Astrocyte of the cerebellum (primary cell): ENCODE data around the gene PCOLCE2.

Experiments
- DNase-seq: peaks from one replicate; pipeline ENCODE4 v3.0.0-alpha.2; 2011; ENCODE audit warnings: low read depth
- H3K4me3 ChIP-seq: 2 replicates; pipeline ENCODE4 v1.5.1; 2011; ENCODE audit warnings: mild to moderate bottlenecking, low read depth, low read length, moderate library complexity
- CTCF ChIP-seq: IDR thresholded peaks from 2 replicates; pipeline ENCODE4 v1.5.1; 2012; ENCODE audit warnings: low read length, low read depth, moderate library complexity, mild to moderate bottlenecking; ENCODE audit errors: missing control alignments
- in situ Hi-C: cut with HindIII; loops from 2 replicates; pipeline ENCODE4 v1.10.0; 2017; ENCODE audit warnings: low sequenced_read_pairs

PCOLCE2 gene

GRCh38 chr3:142904639-142905436 is 16.0 kb upstream of the PCOLCE2 start:
- no peak for DNase-seq
- in situ Hi-C loops: no loop called here
- no peak overlapping the region for H3K4me3 ChIP-seq
- TF ChIP-seq CTCF: peak; percentile 5

DNA sequence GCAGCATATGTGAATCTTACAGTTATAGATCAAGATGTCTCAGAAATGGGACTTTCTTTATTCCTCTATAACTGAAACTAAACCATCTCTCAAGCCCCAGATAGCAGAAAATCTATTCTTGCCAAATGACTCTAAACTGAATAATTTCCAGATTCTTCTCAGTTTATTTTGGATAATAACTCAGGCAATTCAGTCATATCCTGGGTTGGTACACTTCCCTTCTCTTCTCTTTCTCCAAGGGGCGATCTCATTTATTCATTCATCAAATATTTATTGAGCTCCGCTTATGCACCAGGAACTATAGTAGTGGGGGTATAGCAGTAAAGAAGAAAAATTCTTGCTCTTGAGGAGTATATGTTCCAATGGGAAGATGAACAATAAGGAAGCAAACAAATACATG is 13.5 kb upstream of the PCOLCE2 start:
- in situ Hi-C loops: no loop called here
- no peak for DNase-seq
- no peak overlapping the region for H3K4me3 ChIP-seq
- TF ChIP-seq CTCF: no peak

DNA sequence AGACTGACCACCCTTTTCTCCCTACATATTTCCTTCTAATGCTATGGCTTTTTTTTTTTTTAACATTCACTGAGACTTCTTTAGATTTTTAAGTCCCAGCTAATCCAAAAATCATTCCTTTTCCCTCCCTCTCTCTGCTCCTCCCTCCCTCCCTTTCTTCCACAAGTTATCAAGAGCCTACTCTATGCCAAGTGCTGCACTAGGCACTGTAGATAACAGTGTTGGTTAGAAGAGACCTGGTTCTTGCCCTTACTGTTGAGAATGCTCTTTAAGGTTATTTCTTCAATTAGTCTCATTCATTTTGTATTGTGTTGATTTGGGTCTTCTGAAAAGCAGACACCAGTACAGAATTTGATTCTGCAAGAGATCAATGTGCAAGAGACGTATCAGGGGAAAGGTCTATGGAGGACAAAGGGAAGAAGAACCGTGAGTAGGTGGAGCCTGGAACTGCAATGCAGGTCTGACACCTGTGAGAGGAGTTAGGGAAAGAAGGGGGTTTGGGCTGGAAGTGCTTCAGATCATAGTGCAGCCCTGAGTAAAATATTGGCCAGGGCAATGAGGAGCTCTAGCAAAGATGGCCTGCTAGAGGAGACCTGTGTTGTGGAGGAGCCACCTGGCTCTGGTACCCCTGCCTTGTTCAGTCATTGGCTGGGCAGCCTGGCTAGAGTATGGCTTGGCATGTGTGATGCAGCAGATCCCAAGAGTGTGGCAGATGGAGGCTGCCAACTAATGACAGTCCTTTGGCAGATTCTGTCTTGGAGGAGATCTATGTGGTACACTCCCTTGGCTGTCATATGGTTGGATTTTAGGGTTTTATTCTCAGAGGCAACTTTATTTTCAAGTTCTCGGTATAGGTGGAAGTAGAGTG is 9.7 kb upstream of the PCOLCE2 start:
- H3K4me3 ChIP-seq: no peak overlapping the region
- no peak for TF ChIP-seq CTCF
- DNase-seq: no peak
- in situ Hi-C loops: no loop called here

DNA sequence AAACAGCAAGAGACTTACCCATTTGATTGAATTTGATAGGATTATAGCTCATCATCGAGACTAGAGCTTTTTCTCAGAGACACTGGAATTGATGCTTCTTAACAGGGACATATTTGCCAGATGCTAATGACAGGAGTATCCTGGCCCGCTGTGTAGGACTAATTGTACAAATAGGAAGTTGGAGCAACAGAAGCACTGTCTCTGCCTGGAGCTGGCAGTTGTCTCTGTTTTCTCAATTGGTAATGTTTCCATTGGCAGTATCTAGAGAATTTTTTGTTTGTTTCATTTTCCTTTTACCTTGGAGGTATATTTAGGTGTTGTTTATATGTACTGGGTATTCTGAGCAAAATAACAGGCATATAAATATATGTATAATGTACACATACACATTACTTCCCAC is 8.9 kb upstream of the PCOLCE2 start:
- no peak overlapping the region for H3K4me3 ChIP-seq
- no peak for DNase-seq
- no peak for TF ChIP-seq CTCF
- in situ Hi-C loops: no loop called here

- no peak for TF ChIP-seq CTCF
- H3K4me3 ChIP-seq: no peak overlapping the region
- no peak for DNase-seq
- in situ Hi-C loops: no loop called here
Observed at GRCh38 chr3:142896996-142897395, 8.1 kb upstream of the PCOLCE2 start.

DNA sequence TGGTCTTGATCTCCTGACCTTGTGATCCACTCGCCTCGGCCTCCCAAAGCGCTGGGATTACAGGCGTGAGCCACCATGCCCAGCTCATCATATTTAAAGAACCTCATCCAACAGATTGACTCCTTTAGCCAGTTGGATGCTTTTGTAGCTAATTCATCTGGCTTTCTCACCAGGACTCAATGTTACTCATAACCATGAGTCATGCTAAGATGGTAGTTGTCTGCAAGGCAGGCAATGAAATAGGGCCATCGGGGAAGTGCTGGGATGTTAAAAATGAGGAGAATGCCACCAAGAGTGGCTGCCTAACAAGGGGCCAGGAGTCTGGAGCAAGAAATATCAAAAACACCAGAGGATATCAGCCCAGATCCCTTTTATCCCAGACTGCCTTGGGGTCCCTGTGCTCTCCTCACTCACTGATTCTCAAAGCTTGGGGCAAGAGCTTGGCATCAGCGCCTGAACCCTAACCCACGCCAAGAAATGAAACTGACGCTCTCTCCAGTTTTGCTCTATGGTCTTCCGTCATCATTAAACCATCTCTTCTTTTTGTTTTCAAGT is 7.4 kb upstream of the PCOLCE2 start:
- DNase-seq: peak; percentile 12

More for the DNA sequence above, 7.4 kb upstream of the PCOLCE2 start:
- no peak for TF ChIP-seq CTCF
- in situ Hi-C loops: no loop called here
- H3K4me3 ChIP-seq: no peak overlapping the region
